Limb (tissue), 2 donors: ENCODE results near the gene GOLGB1.
"Not testable (repeated sequence)": the region's sequence is repeated elsewhere in the genome, so short reads cannot be mapped to it uniquely, and the experiment has no call there.

ENCODE experiments used
- DNase-seq, 2 donors: peaks; one replicate each; pipeline ENCODE4 v3.0.0-alpha.2; 2016; ENCODE audit errors: extremely low spot score in 2 of 2

The GOLGB1 gene

DNA sequence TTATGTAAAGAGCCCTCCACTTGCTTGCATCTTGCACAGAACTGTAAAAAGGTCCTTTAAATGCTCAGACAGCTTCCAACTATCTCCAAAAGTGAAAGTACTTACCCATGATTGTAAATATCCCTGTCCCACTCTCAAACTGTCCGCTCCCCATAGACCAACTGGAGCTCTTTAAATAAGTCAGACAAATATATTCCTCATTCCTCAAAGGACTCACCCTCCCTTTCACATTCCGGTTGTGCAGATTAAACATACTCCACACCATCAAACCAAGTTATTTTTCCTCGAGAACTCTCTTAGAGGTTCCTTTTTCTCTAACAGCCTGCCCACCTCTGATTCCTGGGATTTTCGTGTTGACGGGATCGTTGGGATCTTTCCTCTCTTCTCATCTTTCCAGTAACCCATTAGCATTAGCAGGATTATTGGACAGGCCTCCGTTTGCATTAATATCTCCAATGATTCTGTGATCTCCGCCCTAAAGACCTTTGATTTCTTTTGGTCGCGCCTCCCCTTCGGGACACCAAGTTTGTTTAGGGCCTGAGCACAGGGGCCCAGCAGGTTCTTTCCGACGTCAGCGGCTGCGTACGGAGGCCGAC, 763 bp downstream of the GOLGB1 start:
- peak in 1 of 2 donors; percentile 34 for DNase-seq

DNA sequence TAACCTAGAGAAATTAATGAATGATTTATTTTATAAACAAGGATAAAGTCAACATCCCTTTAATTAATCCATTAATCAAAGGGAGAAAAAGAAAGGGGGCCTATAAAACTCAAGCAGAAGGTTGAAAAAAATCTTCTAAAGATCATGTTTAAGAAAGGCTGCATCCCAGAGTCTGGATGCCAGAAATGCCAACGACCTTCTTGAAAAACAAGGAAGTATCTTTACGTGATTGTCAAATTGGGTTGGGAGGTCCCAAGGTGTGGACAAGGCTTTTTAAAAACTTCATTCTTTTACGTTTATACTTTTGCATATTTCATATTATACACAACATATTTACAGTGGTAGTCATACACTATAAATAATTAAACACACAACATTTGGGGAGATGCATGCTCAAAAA, 1.6 kb downstream of the GOLGB1 start:
- no peak for DNase-seq

GRCh38 chr3:121743106-121743505, 6.4 kb downstream of the GOLGB1 start:
- DNase-seq, result not testable (repeated sequence)

DNA sequence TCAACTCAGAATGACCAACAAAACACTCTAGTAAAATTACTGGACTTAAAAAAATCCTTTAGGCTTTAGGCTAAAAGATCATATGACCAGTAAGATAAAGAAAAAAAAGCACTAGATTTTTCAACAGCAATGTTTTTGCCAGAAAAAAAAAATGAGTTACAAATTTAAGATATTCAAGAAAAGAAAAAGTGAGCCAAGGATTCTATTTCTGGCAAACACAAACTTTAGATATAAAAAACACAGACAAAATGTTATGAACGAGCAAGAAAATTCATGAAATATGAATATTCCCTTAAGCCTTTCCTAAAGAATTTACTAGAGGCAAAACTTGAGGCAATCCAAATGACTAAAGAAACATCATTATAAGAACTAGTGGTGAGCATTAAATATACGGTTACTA, 8.6 kb downstream of the GOLGB1 start:
- DNase-seq, result no peak

DNA sequence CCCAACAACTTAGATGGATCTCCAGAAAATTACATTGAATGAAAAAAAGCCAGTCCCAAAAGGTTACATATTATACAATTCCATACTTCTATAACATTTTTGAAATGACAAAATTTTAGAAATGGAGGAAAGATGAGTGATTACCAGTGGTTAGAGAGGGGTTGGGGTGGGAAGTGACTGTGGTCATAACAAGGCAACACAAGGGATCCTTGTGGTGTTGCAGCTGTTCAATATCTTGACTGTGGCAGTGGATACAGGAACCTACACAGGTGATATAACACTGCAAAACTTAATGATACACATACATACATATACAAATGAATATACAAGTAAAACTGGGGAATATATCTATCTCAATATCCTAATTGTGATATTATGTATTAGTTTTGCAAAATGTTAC, 9.6 kb downstream of the GOLGB1 start:
- DNase-seq, result no peak

GRCh38 chr3:121737644-121738043, 11.9 kb downstream of the GOLGB1 start:
- DNase-seq, result no peak

DNA sequence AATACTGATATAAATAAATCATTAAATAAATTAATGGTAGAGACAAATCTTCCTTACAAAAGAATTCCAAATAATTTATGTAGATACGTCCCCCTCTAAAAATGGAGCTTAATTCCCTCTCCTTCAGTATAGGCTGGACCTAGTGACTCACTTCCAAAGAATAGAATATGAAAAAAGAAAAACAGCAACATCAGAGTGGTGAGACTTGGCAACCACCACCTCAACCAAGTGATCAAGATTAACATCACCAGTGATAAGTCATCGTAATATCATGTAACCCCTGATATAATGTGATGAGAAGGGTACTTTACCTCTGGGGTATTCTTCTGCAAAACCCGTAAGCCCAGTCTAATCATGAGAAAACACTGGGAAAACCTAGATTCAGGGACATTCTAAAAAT, 13.4 kb downstream of the GOLGB1 start:
- DNase-seq, result no peak

DNA sequence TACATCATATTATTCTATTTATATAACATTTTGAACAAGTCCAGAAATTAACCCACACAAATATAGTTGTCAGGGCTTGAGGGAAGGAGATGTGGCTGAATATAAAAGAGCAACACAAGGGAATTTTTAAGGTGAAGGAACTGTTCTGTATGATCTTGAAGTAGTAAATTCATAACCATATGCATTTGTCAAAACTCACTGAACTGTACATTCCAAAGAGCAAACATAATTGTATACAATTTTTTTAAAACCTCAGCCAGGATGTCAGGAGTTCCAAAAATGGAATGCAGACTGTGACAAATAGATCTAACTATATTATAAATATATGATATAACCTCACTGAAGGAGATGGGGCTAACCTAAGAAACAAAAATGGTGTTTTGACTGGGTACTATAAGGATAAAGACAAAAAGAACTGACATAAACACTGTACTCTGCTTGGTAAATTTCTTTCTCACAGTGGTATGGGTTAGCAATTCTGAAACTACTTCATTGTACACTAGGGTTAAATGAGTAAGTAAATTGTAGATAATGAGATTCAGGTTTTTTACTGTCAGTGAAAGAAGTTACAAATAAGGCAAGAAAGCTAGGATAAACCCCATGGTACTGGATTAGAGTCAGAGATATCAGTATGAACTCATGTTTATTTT, 14.4 kb downstream of the GOLGB1 start:
- DNase-seq, result no peak

- no peak for DNase-seq
These were observed 18.4 kb downstream of the GOLGB1 start for GRCh38 chr3:121730940-121731687.

- DNase-seq, result no peak
These were observed 25.4 kb downstream of the GOLGB1 start for GRCh38 chr3:121724130-121724529.

- no peak for DNase-seq
These were observed 26.1 kb downstream of the GOLGB1 start for GRCh38 chr3:121723485-121723884.

DNA sequence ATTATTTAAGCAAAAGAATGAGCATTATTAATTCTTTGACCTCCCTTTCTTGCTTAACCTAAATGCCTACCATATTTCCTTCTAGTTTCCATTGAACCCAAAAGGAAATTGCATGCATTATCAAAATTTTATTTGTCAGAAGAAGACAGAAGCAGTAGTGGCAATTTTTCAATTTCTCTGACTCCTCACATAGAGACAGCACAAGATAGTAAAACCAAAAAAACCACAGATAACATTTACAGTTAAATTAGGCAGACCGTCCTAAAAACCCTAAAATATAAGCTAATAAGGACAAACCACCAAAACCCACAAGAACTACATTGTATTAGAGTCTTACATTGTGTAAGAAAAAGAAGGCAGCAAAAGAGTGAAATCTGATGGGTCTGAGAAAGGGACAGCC, 27.1 kb downstream of the GOLGB1 start:
- DNase-seq, result no peak

DNA sequence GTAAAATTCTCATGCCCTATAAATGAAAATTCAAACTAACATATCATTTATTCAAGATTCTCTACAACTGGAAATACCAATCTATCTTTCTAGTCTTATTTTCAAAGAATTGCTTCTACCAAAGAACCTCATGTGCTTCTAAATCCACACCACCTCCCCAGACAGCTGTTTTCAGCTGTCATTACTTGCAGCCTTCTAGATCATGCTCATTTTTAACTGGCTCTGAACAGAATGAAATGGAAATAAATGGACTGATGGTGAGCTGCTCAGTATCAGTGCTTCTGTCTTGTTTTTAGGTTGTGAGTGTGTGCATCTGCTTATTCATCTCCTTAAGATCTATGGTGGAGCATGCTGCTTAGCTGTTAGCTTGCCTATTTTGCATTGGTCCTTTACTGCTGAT, 29.4 kb downstream of the GOLGB1 start:
- DNase-seq, result no peak

GRCh38 chr3:121719423-121719822, 30.1 kb downstream of the GOLGB1 start:
- DNase-seq, result no peak

GRCh38 chr3:121718205-121718846, 31.2 kb downstream of the GOLGB1 start:
- no peak for DNase-seq

- DNase-seq, result no peak
These were observed 39.2 kb downstream of the GOLGB1 start for GRCh38 chr3:121710347-121710746.

DNA sequence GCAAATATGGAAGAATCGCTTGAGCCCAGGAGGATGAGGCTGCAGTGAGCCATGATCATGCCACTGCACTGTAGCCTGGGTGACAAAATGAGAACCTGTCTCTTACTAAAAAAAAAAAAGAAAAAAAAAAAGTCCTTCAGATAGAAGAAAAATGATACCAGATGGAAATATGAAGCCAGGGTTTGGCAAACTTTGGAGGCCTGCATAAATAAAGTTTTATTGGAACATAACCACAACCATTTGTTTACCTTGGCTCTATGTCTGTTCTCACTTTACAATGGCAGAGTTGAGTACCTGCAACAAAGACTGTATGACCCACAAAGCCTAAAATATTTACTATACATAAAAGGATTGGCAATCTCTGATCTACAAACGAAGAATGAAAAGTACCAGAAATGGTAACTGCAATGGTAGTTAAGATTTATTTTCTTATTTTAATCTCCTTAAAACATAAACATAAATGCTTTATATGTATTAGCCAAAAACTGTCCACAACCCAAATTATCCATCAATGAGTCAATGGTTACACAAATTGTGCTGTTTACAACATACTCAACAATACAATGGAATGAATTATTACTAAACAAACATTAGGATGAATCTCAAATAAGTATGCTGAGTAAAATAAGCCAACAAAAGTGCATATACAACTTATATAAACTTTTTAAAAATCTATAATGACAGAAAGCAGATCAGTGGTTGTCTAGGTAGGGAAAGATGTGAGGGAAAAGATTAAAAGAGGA, 41.8 kb downstream of the GOLGB1 start:
- DNase-seq, result no peak

- DNase-seq, result no peak
These were observed 44.0 kb downstream of the GOLGB1 start for GRCh38 chr3:121705541-121705940.

DNA sequence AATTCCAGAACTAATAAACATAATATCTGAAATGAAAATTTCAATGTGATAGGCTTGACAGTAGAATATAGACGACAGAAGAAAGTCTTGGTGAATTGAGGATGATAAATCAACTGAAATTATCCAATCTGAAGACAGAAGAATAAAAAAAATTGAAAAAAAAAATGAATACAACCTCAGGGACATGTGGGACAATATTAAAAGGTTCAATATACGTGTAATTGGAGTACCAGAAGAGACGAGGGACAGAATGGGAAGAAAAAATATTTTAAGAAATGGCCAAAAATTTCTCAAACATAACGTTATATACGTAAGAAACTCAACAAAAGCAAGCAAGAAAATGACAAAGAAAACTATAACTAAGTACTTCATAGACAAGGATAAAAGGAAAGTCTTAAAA, 45.6 kb downstream of the GOLGB1 start:
- no peak for DNase-seq

- peak in 1 of 2 donors; percentile 24 for DNase-seq
These were observed 50.6 kb downstream of the GOLGB1 start for GRCh38 chr3:121698901-121699300.

- no peak for DNase-seq
These were observed 51.1 kb downstream of the GOLGB1 start for GRCh38 chr3:121698476-121698875.

GRCh38 chr3:121696186-121696585, 53.4 kb downstream of the GOLGB1 start:
- no peak for DNase-seq
